ENCODE measurements around the gene CDH22. TPM values are rescaled to one million over a fixed set of nuclear protein-coding genes. Genes with fewer than 3 reads are reported as not detected.

The CDH22 gene
- total and polyA plus RNA-seq, 10 of the 15 experiments (the other 5 are each of a cell fraction or from before 2014, with no cell fraction given): not detected

DNA sequence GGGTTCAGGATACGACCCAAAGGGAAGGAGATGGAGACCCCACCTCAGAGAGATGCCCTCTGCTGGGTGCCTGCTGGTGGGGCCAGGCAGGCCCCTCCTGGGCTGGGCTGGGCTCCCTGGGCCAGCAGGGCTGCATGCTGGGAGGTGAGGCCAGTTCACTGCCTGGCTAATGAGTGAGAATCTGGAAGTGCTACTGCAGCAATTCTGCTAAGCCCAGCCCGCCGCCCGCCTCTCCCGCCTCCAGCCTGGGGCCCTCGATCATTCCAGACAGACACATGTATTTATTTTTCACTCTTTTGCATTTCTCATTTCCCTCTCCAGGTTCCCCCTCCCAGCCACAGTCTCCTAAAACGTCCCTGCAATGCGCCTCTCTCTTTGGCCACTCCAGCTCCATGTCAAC lies 79.6 kb downstream of the CDH22 start:
- RAD21 ChIA-PET (ENCODE audit: unreplicated experiment): no interaction called here
- Histone ChIP-seq H3K36me3 (ENCODE audit: control insufficient read depth in 2 of 2, insufficient read depth in 2 of 2, low read length in 1 of 2) (no peaks in the 10 kb centered on the region), H3K27ac (ENCODE audit: control insufficient read depth, insufficient read depth) (no peak overlapping the region), H3K4me1 (ENCODE audit: control insufficient read depth, insufficient read depth, low read length) (no peaks in the 10 kb centered on the region), H3K4me3 (no peak overlapping the region), H2AFZ (ENCODE audit: control insufficient read depth, low read depth, low read length) (no peak overlapping the region), H3K9ac (ENCODE audit: control insufficient read depth, insufficient read depth, low read length) (no peak overlapping the region), H3K4me2 (ENCODE audit: control insufficient read depth, insufficient read depth) (no peak overlapping the region), H3K27me3 (replicated peaks in 1 of 2; ENCODE audit: control insufficient read depth in 2 of 2, insufficient read depth in 2 of 2, low read length in 1 of 2) (no peaks in the 10 kb centered on the region; a peak in 1 of 4 replicates), H3K79me2 (ENCODE audit: control insufficient read depth, insufficient read depth, low read length) (no peaks in the 10 kb centered on the region), H3K9me3 (replicated peaks; ENCODE audit: control insufficient read depth, insufficient read depth, low read length) (no peaks in the 10 kb centered on the region; the same call in 2 of the 3 replicates), H4K20me1 (ENCODE audit: control insufficient read depth, insufficient read depth) (no peaks in the 10 kb centered on the region)
- CTCF ChIA-PET: no interaction called here
- ATAC-seq: no peak
- POLR2A ChIA-PET: no interaction called here
- in situ Hi-C loops (cut with MboI): no loop called here
- TF ChIP-seq BMI1 (IDR thresholded peaks at IDR 0.05; ENCODE audit: borderline replicate concordance) (no peak), SIX5 (IDR thresholded peaks at IDR 0.05; ENCODE audit: low read depth, low read length, severe bottlenecking) (no peak), MTA2 (IDR thresholded peaks at IDR 0.05; ENCODE audit: low read depth) (no peak), NR2C1 (IDR thresholded peaks at IDR 0.05) (no peak), YBX1 (IDR thresholded peaks at IDR 0.05) (no peak), RCOR1 (conservative IDR thresholded peaks at IDR 0.05; ENCODE audit: low read depth, low read length) (no peak), SRF (IDR thresholded peaks at IDR 0.05; ENCODE audit: low read depth in 2 of 2, low read length in 2 of 2) (no peak), NFIC (IDR thresholded peaks at IDR 0.05; ENCODE audit: low read depth, low read length) (no peak)
- TF ChIP-seq, protein P1, sequence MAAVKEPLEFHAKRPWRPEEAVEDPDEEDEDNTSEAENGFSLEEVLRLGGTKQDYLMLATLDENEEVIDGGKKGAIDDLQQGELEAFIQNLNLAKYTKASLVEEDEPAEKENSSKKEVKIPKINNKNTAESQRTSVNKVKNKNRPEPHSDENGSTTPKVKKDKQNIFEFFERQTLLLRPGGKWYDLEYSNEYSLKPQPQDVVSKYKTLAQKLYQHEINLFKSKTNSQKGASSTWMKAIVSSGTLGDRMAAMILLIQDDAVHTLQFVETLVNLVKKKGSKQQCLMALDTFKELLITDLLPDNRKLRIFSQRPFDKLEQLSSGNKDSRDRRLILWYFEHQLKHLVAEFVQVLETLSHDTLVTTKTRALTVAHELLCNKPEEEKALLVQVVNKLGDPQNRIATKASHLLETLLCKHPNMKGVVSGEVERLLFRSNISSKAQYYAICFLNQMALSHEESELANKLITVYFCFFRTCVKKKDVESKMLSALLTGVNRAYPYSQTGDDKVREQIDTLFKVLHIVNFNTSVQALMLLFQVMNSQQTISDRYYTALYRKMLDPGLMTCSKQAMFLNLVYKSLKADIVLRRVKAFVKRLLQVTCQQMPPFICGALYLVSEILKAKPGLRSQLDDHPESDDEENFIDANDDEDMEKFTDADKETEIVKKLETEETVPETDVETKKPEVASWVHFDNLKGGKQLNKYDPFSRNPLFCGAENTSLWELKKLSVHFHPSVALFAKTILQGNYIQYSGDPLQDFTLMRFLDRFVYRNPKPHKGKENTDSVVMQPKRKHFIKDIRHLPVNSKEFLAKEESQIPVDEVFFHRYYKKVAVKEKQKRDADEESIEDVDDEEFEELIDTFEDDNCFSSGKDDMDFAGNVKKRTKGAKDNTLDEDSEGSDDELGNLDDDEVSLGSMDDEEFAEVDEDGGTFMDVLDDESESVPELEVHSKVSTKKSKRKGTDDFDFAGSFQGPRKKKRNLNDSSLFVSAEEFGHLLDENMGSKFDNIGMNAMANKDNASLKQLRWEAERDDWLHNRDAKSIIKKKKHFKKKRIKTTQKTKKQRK (IDR thresholded peaks at IDR 0.05; ENCODE audit: low read depth, low read length): no peak
- TF ChIP-seq, protein P2, sequence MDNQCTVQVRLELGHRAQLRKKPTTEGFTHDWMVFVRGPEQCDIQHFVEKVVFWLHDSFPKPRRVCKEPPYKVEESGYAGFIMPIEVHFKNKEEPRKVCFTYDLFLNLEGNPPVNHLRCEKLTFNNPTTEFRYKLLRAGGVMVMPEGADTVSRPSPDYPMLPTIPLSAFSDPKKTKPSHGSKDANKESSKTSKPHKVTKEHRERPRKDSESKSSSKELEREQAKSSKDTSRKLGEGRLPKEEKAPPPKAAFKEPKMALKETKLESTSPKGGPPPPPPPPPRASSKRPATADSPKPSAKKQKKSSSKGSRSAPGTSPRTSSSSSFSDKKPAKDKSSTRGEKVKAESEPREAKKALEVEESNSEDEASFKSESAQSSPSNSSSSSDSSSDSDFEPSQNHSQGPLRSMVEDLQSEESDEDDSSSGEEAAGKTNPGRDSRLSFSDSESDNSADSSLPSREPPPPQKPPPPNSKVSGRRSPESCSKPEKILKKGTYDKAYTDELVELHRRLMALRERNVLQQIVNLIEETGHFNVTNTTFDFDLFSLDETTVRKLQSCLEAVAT (IDR thresholded peaks at IDR 0.05): no peak
- SMC1A ChIA-PET (ENCODE audit: uncharacterized antibody, unreplicated experiment): no interaction called here
- no peak for FAIRE-seq
- intact Hi-C loops (cut with micrococcal nuclease; ENCODE audit: unreplicated experiment): no loop called here
- DNase-seq (ENCODE audit: low read depth, low spot score): no peak
- BruUV-seq (replicated peaks): no TSS peak
- WGBS (ENCODE audit: insufficient coverage, insufficient replicate concordance, low lambda C conversion rate, missing lambda C conversion rate): 40% methylated on average over 8 of the region's 8 CpGs

All from GM12878 (cell line).